CD14-positive monocyte (primary cell): ENCODE data around the gene TNFRSF25. TPM values are rescaled to one million over a fixed set of nuclear protein-coding genes. Genes with fewer than 3 reads are reported as not detected.

Experiments
- DNase-seq, 3 donors: peaks; one replicate each; pipeline ENCODE4 v3.0.0-alpha.2; 2011 to 2022
- H2AFZ ChIP-seq: 2 replicates; pipeline ENCODE4 v1.6.0; 2012; ENCODE audit warnings: mild to moderate bottlenecking, low read depth, low read length, inconsistent platforms; ENCODE audit not compliant: insufficient read depth, poor library complexity, severe bottlenecking
- H3K27ac ChIP-seq, 2 donors: 1 replicate in 1 of 2; 2 replicates in 1 of 2; pipeline ENCODE4 v1.5.1; 2012 to 2013; ENCODE audit warnings: low read length in 2 of 2, control low read depth in 1 of 2, inconsistent platforms in 1 of 2, low read depth in 1 of 2, mild to moderate bottlenecking in 1 of 2
- H3K27me3 ChIP-seq, 2 donors: one replicate each; pipeline versions ENCODE4 v1.6.0 to v1.6.1; 2011 to 2013; ENCODE audit warnings: low read length in 2 of 2; ENCODE audit not compliant: control insufficient read depth in 2 of 2, insufficient read depth in 2 of 2
- H3K36me3 ChIP-seq, 2 donors: replicated peaks in 1 of 2; 1 replicate in 1 of 2; 2 replicates in 1 of 2; pipeline versions ENCODE4 v1.5.1 to v1.6.1; 2012 to 2013; ENCODE audit warnings: low read length in 2 of 2, control low read depth in 1 of 2, inconsistent platforms in 1 of 2, mild to moderate bottlenecking in 1 of 2; ENCODE audit not compliant: insufficient read depth in 2 of 2, control insufficient read depth in 1 of 2
- H3K4me1 ChIP-seq, 2 donors: 1 replicate in 1 of 2; 2 replicates in 1 of 2; pipeline versions ENCODE4 v1.5.1 to v1.6.1; 2012 to 2013; ENCODE audit warnings: low read length in 2 of 2, control low read depth in 1 of 2, inconsistent platforms in 1 of 2, mild to moderate bottlenecking in 1 of 2, moderate library complexity in 1 of 2; ENCODE audit not compliant: insufficient read depth in 2 of 2, control insufficient read depth in 1 of 2
- H3K4me2 ChIP-seq: replicated peaks from 2 replicates; pipeline ENCODE3; 2012; ENCODE audit warnings: low read length, moderate library complexity, mild to moderate bottlenecking; ENCODE audit not compliant: poor library complexity, severe bottlenecking; ENCODE audit errors: extremely low read depth
- H3K4me3 ChIP-seq, 3 experiments: fragments of 200-600 bp in 1 of 3; sonication (generic) in 1 of 3; replicated peaks in 1 of 3; 1 replicate in 2 of 3; 2 replicates in 1 of 3; pipeline ENCODE4 v1.5.1; 2011 to 2013; ENCODE audit warnings: low read length in 3 of 3, mild to moderate bottlenecking in 3 of 3, control low read depth in 2 of 3, low read depth in 2 of 3, inconsistent platforms in 1 of 3, moderate library complexity in 1 of 3
- H3K79me2 ChIP-seq: 2 replicates; pipeline ENCODE4 v1.6.0; 2012; ENCODE audit warnings: mild to moderate bottlenecking, control low read depth, inconsistent platforms, low read length, moderate library complexity; ENCODE audit not compliant: insufficient read depth
- H3K9ac ChIP-seq: 2 replicates; pipeline ENCODE4 v1.6.0; 2017; ENCODE audit warnings: low read length, mild to moderate bottlenecking; ENCODE audit not compliant: insufficient read depth, poor library complexity, severe bottlenecking
- H3K9me3 ChIP-seq, 2 donors: replicated peaks in 1 of 2; 1 replicate in 1 of 2; 2 replicates in 1 of 2; pipeline versions ENCODE4 v1.5.1 to v1.6.1; 2012 to 2013; ENCODE audit warnings: low read length in 2 of 2, control low read depth in 1 of 2; ENCODE audit not compliant: control insufficient read depth in 1 of 2, insufficient read depth in 1 of 2
- H4K20me1 ChIP-seq: 2 replicates; pipeline ENCODE4 v1.6.0; 2012; ENCODE audit warnings: mild to moderate bottlenecking, low read length, control low read depth, moderate library complexity; ENCODE audit not compliant: insufficient read depth
- H3K27ac Mint-ChIP-seq, 7 donors: one replicate each; pipeline ENCODE4 v1.8.0; 2020; ENCODE audit warnings: mild to moderate bottlenecking in 7 of 7, mixed read lengths in 7 of 7, moderate library complexity in 6 of 7, inconsistent platforms in 2 of 7
- H3K27me3 Mint-ChIP-seq, 3 donors: one replicate each; pipeline ENCODE4 v1.8.0; 2021 to 2022; ENCODE audit warnings: low read depth in 3 of 3, mild to moderate bottlenecking in 3 of 3, mixed read lengths in 3 of 3, moderate library complexity in 3 of 3, inconsistent platforms in 1 of 3
- H3K36me3 Mint-ChIP-seq, 2 donors: one replicate each; pipeline ENCODE4 v1.8.0; 2020; ENCODE audit warnings: mixed read lengths in 2 of 2, inconsistent platforms in 1 of 2, mild to moderate bottlenecking in 1 of 2
- H3K4me1 Mint-ChIP-seq: one replicate; pipeline ENCODE4 v1.8.0; 2020; ENCODE audit warnings: mild to moderate bottlenecking, mixed read lengths
- H3K4me3 Mint-ChIP-seq, 2 donors: one replicate each; pipeline ENCODE4 v1.8.0; 2020; ENCODE audit warnings: mild to moderate bottlenecking in 2 of 2, mixed read lengths in 2 of 2, moderate library complexity in 1 of 2
- H3K9me3 Mint-ChIP-seq, 7 donors: one replicate each; pipeline ENCODE4 v1.8.0; 2020 to 2022; ENCODE audit warnings: mixed read lengths in 7 of 7, mild to moderate bottlenecking in 6 of 7, moderate library complexity in 6 of 7, inconsistent platforms in 2 of 7
- WGBS: methylation state at CpG from one replicate; pipeline ENCODE4 v1.1.5; 2013; ENCODE audit warnings: missing lambda C conversion rate; ENCODE audit not compliant: insufficient coverage; 5-methylcytosine and 5-hydroxymethylcytosine counted together
- intact Hi-C, 2 donors: fragments of 100-400 bp; cut with micrococcal nuclease; formaldehyde crosslinking; loops; one replicate each; pipeline versions ENCODE4 v1.15.0 to v1.15.1; 2023
- polyA plus RNA-seq, 3 donors: library from polyadenylated mRNA; depleted of rRNA in 1 of 3; unstranded in 2 of 3; stranded (reverse) in 1 of 3; fragments of 300-500 nt in 2 of 3; fragments of >200 nt in 1 of 3; fragmentation: Illumina TruSeq in 2 of 3; gene quantifications; 1 replicate in 2 of 3; 2 replicates in 1 of 3; pipeline ENCODE4 v1.2.3, GENCODE V29; 2012 to 2021
- TF ChIP-seq, protein P1 (sequence below): fragments of 200-600 bp; IDR thresholded peaks from one replicate; pipeline ENCODE4 v1.8.0; 2022; ENCODE audit warnings: antibody characterized with exemption, mild to moderate bottlenecking

Gene TNFRSF25
- polyA plus RNA-seq, 3 donors: 0.33 to 3.0 (median 0.48) TPM

DNA sequence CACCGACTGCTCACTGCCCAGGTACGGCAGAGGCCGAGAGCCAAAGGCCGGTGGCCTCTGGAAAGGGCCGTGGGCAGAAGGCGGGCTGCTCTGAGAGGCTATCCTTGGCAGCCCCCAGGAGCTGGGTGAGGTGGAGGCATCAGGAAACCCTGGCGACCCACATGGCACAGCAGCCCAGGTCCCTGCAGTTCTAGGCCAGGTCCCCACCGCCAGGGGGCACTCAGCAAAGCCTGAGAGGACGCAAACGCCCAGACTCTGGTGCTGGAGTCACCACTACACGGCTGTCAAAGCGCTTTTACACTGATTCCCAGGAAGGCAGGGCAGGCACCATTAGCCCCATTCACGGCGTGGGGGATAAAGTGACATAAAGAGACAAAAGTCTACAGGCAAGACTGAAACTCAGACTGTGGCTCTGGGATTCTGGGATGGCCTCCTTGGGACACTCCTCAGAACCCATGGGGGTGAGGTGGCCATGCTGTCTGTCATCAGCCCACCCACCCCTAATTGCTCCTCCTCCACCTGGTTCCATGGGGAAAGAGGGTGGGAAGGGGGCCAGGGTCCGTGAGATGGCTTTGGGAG, 20.5 kb upstream of the TNFRSF25 start:
- H3K4me1 ChIP-seq: peaks cover 9 to 10% of the 10 kb centered on the region in 2 donors
- H3K4me3 Mint-ChIP-seq: peak overlapping the region in 1 of 2 donors; percentile 48
- peaks cover 5% of the 10 kb centered on the region for H3K4me1 Mint-ChIP-seq
- H2AFZ ChIP-seq: peak overlapping the region; percentile 37
- peaks cover 46 to 78% (median 62%) of the 10 kb centered on the region in 3 donors for H3K27me3 Mint-ChIP-seq
- peaks cover 8 to 61% of the 10 kb centered on the region in 2 donors for H3K27me3 ChIP-seq
- no peak overlapping the region for H3K9ac ChIP-seq
- H3K9me3 ChIP-seq: no peaks in the 10 kb centered on the region
- no peaks in the 10 kb centered on the region for H3K36me3 ChIP-seq
- DNase-seq: peak; percentile 38 to 54 (median 42)
- H3K4me3 ChIP-seq: no peak overlapping the region
- intact Hi-C loops: loop anchor here (1.0 to 5.0 kb wide), 2 partner anchors 160 to 731 kb away; no protein-coding TSS in a partner anchor
- H3K9me3 Mint-ChIP-seq: peaks cover 0 to 6% (median 0%) of the 10 kb centered on the region in 7 donors
- no peak overlapping the region for H3K4me2 ChIP-seq
- TF ChIP-seq, protein P1, sequence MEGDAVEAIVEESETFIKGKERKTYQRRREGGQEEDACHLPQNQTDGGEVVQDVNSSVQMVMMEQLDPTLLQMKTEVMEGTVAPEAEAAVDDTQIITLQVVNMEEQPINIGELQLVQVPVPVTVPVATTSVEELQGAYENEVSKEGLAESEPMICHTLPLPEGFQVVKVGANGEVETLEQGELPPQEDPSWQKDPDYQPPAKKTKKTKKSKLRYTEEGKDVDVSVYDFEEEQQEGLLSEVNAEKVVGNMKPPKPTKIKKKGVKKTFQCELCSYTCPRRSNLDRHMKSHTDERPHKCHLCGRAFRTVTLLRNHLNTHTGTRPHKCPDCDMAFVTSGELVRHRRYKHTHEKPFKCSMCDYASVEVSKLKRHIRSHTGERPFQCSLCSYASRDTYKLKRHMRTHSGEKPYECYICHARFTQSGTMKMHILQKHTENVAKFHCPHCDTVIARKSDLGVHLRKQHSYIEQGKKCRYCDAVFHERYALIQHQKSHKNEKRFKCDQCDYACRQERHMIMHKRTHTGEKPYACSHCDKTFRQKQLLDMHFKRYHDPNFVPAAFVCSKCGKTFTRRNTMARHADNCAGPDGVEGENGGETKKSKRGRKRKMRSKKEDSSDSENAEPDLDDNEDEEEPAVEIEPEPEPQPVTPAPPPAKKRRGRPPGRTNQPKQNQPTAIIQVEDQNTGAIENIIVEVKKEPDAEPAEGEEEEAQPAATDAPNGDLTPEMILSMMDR: peak; percentile 79
- H3K36me3 Mint-ChIP-seq: no peaks in the 10 kb centered on the region
- H3K27ac Mint-ChIP-seq: no peak overlapping the region
- 1% methylated on average over 10 of the region's 15 CpGs for WGBS
- H3K27ac ChIP-seq: no peak overlapping the region
- H4K20me1 ChIP-seq: no peaks in the 10 kb centered on the region
- H3K79me2 ChIP-seq: no peaks in the 10 kb centered on the region

- peaks cover 38 to 71% (median 54%) of the 10 kb centered on the region in 3 donors for H3K27me3 Mint-ChIP-seq
- H3K79me2 ChIP-seq: no peaks in the 10 kb centered on the region
- H3K4me3 ChIP-seq: no peak overlapping the region
- H3K4me2 ChIP-seq: no peak overlapping the region
- peaks cover 5 to 7% of the 10 kb centered on the region in 2 donors for H3K4me1 ChIP-seq
- no peaks in the 10 kb centered on the region for H4K20me1 ChIP-seq
- peaks cover 0 to 6% (median 0%) of the 10 kb centered on the region in 7 donors for H3K9me3 Mint-ChIP-seq
- TF ChIP-seq, protein P1: no peak
- intact Hi-C loops: loop anchor here (1.0 to 5.0 kb wide), 3 partner anchors 161 to 732 kb away; no protein-coding TSS in a partner anchor
- peaks cover 5% of the 10 kb centered on the region for H3K4me1 Mint-ChIP-seq
- no peaks in the 10 kb centered on the region for H3K36me3 Mint-ChIP-seq
- H3K36me3 ChIP-seq: no peaks in the 10 kb centered on the region
- H3K27ac Mint-ChIP-seq: no peak overlapping the region
- WGBS: under 1% methylated on average over 63 of the region's 80 CpGs
- H3K27me3 ChIP-seq: peaks cover 5 to 50% of the 10 kb centered on the region in 2 donors
- H3K9me3 ChIP-seq: no peaks in the 10 kb centered on the region
- peak overlapping the region in 1 of 2 donors; percentile 42 for H3K4me3 Mint-ChIP-seq
- H2AFZ ChIP-seq: no peak overlapping the region
- no peak overlapping the region for H3K9ac ChIP-seq
- H3K27ac ChIP-seq: no peak overlapping the region
- DNase-seq: no peak
Observed at GRCh38 chr1:6485168-6486101, 19.5 kb upstream of the TNFRSF25 start.
